ENCODE measurements around the gene NUP153.

NUP153 gene

GRCh38 chr6:17656644-17657043, 50.1 kb downstream of the NUP153 start:
- DNase-seq: no peak

- DNase-seq: no peak
Measured at GRCh38 chr6:17656092-17656491, 50.6 kb downstream of the NUP153 start.

- DNase-seq: no peak
Measured at GRCh38 chr6:17653198-17653882, 53.4 kb downstream of the NUP153 start.

- no peak for DNase-seq
Measured at GRCh38 chr6:17650656-17651309, 55.9 kb downstream of the NUP153 start.

GRCh38 chr6:17648745-17649144, 58.0 kb downstream of the NUP153 start:
- DNase-seq: no peak

- DNase-seq: no peak
Measured at GRCh38 chr6:17640477-17640917, 66.2 kb downstream of the NUP153 start.

- DNase-seq: no peak
Measured at GRCh38 chr6:17638212-17638715, 68.5 kb downstream of the NUP153 start.

- DNase-seq: no peak
Measured at GRCh38 chr6:17635568-17635967, 71.2 kb downstream of the NUP153 start.

- DNase-seq: no peak
Measured at GRCh38 chr6:17633465-17634188, 73.1 kb downstream of the NUP153 start.

GRCh38 chr6:17632934-17633333, 73.8 kb downstream of the NUP153 start:
- DNase-seq: no peak

- DNase-seq: no peak
Measured at GRCh38 chr6:17630511-17631073, 76.1 kb downstream of the NUP153 start.

- no peak for DNase-seq
Measured at GRCh38 chr6:17629824-17630510, 76.8 kb downstream of the NUP153 start.

- DNase-seq: no peak
Measured at GRCh38 chr6:17628873-17629272, 77.9 kb downstream of the NUP153 start.

GRCh38 chr6:17624396-17624795, 82.3 kb downstream of the NUP153 start:
- no peak for DNase-seq

GRCh38 chr6:17622144-17622543, 84.6 kb downstream of the NUP153 start:
- no peak for DNase-seq

GRCh38 chr6:17621003-17621402, 85.7 kb downstream of the NUP153 start:
- DNase-seq: no peak

- DNase-seq: no peak
Measured at GRCh38 chr6:17615794-17616193, 90.9 kb downstream of the NUP153 start.

- DNase-seq: no peak
Measured at GRCh38 chr6:17612048-17612447, 94.7 kb downstream of the NUP153 start.

GRCh38 chr6:17610835-17611234, 95.9 kb downstream of the NUP153 start:
- DNase-seq: no peak

- DNase-seq: no peak
Measured at GRCh38 chr6:17606606-17607005, 100.1 kb downstream of the NUP153 start.

GRCh38 chr6:17602888-17603287, 103.8 kb downstream of the NUP153 start:
- no peak for DNase-seq

- DNase-seq: no peak
Measured at GRCh38 chr6:17601386-17601703, 105.4 kb downstream of the NUP153 start.
